HG03442 (cell line): ENCODE data around the gene TRAF4.
A peak's percentile ranks its signal among the peaks of the same experiment; 100 is the strongest.
"Not testable (repeated sequence)": the region's sequence is repeated elsewhere in the genome, so short reads cannot be mapped to it uniquely, and the experiment has no call there.

ENCODE experiments used
- ATAC-seq: cut with Tn5 transposase; IDR thresholded peaks from one replicate; pipeline ENCODE4 v1.9.1; 2021; ENCODE audit warnings: mild to moderate bottlenecking, moderate library complexity; ENCODE audit not compliant: unreplicated experiment

Gene TRAF4

GRCh38 chr17:28728364-28729200 is 15.2 kb upstream of the TRAF4 start, which contains the start of gene NEK8:
NEK8 (plus strand) TSS chr17:28728788; CDS start chr17:28728814, 26 bp downstream.
- ATAC-seq = peak; percentile 35

- ATAC-seq = no peak
Observed at GRCh38 chr17:28729950-28730330, 13.9 kb upstream of the TRAF4 start.

GRCh38 chr17:28733346-28733745 is 10.5 kb upstream of the TRAF4 start:
- no peak for ATAC-seq

DNA sequence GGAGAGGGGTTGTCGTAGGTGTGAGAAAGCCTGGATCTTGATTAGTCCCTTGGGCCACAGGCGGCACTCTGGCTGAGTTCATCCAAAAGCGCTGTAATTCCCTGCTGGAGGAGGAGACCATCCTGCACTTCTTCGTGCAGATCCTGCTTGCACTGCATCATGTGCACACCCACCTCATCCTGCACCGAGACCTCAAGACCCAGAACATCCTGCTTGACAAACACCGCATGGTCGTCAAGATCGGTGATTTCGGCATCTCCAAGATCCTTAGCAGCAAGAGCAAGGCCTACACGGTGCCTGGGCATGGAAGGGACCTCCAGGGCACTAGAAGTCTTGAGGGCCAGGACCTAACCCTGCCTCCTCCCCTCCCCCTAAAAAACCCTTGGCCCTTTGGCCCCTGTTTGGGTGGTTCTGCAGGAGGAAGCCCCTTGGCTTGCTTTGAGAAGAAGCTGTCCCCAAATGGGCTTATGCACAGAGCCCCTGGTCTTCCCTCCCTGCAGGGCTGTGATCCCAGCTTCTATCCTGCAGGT is 9.0 kb upstream of the TRAF4 start:
- ATAC-seq = no peak

- no peak for ATAC-seq
Observed at GRCh38 chr17:28735242-28735722, 8.5 kb upstream of the TRAF4 start.

- not testable (repeated sequence) for ATAC-seq
Observed at GRCh38 chr17:28735913-28736769, 7.7 kb upstream of the TRAF4 start.

DNA sequence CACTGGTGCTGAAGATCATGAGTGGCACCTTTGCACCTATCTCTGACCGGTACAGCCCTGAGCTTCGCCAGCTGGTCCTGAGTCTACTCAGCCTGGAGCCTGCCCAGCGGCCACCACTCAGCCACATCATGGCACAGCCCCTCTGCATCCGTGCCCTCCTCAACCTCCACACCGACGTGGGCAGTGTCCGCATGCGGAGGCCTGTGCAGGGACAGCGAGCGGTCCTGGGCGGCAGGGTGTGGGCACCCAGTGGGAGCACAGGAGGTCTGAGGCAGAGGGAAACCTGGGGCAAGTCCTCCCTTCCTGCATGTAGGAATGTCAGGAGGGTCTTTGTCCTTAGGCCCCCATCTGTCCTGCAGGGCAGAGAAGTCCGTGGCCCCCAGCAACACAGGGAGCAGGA is 6.5 kb upstream of the TRAF4 start:
- no peak for ATAC-seq

DNA sequence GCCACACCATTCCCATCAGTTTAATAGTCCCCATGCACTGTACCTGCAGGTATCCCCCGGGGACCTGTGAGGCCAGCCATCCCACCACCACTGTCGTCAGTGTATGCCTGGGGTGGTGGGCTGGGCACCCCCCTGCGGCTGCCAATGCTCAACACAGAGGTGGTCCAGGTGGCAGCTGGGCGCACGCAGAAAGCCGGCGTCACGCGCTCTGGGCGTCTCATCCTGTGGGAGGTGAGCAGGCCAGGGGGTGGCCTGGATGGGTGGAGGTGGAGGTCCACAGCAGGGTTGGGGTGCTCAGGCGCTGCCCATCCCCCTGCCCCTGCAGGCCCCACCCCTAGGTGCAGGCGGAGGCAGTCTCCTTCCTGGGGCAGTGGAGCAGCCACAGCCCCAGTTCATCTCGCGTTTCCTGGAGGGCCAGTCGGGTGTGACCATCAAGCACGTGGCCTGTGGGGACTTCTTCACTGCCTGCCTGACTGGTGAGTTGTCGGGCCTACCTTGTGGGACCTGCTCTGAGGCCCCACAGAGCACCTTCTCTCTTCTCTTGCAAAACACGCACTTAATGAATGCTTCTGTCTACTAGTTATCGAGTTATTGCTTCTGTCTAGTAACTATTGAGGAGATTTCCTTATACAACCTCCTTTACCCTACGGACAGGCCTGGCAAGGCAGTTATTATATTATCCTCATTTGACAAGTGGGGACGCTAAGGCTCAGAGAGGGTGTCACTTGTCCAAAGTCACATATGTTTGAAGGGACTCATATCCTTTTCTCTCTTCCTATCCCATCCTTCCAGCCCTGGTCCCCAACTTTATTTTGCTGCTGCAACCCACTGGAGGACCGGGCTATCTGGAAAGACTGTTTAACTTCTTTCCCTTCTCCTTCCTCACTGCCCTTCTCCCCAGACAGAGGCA is 5.8 kb upstream of the TRAF4 start:
- peak; percentile 48 for ATAC-seq

DNA sequence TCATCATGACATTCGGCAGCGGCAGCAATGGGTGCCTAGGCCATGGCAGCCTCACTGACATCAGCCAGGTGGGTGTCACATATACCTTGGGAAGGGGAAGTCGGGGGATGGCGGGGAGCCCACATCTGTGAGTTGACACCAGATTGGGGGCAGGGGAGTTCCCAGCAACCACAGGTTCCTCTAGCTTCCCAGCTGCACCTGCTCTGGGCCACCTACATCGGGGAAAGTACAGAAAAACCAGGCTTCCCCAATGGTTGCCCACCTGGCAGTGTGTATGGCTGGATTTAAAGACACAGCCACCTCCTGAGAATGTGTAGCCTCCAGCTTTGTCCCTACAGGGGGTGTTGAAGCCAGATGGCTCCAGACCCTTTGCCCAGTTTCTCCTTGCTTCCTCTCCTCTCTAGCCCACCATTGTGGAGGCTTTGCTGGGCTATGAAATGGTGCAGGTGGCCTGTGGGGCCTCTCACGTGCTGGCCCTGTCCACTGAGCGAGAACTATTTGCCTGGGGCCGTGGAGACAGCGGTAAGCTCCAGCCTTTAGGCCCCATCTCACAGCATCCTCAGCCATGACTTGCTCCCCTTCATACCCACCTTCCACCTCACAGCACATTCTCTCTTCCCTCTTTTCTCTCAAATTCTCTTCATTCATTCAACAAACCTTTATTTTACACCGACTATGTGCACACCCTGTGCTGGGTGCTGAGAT is 5.0 kb upstream of the TRAF4 start:
- ATAC-seq = no peak

GRCh38 chr17:28740406-28741357 is 3.1 kb upstream of the TRAF4 start:
- no peak for ATAC-seq

DNA sequence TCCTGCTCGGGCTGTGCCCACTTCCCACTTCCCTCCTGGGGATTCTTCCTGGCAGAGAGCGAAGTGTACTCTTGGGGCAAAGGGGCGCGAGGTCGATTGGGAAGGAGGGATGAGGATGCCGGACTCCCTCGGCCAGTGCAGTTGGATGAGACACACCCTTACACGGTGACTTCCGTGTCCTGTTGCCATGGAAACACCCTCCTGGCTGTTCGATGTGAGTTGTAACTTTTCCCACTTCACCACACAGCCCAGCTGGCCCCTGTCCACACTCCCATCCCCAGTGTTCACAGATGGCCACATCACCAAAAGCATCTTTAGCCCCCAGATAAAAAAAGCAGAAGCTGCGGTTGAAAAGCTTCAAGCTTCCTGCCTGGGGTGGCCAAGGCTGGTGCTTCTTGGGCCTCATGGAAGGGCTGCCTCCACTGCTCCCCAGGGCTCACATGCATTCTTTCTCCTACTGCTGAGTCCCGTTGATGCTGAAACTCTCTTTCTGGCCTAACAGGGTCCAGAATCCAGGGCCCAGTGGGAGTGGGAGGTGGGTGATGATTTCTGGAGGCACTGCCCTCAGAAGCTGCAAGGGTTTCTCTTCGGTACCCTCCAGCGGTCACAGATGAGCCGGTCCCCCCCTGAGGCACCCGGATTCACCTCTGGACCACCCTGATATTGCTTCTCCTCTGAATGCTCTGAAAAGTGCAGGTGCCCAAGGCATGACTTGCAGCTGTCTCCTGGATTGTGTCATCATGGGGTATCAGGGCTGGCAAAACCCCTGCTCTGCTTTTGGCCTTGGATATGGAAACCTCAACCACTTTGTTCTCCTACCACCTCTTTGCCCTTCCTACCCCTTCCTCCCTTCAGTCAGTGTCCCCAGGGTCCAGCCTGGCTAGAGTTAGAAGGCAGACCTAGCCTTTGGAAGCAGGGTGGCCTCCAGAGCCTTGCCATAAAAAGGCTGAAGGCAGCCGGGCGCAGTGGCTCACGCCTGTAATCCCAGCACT is 2.2 kb upstream of the TRAF4 start:
- no peak for ATAC-seq

DNA sequence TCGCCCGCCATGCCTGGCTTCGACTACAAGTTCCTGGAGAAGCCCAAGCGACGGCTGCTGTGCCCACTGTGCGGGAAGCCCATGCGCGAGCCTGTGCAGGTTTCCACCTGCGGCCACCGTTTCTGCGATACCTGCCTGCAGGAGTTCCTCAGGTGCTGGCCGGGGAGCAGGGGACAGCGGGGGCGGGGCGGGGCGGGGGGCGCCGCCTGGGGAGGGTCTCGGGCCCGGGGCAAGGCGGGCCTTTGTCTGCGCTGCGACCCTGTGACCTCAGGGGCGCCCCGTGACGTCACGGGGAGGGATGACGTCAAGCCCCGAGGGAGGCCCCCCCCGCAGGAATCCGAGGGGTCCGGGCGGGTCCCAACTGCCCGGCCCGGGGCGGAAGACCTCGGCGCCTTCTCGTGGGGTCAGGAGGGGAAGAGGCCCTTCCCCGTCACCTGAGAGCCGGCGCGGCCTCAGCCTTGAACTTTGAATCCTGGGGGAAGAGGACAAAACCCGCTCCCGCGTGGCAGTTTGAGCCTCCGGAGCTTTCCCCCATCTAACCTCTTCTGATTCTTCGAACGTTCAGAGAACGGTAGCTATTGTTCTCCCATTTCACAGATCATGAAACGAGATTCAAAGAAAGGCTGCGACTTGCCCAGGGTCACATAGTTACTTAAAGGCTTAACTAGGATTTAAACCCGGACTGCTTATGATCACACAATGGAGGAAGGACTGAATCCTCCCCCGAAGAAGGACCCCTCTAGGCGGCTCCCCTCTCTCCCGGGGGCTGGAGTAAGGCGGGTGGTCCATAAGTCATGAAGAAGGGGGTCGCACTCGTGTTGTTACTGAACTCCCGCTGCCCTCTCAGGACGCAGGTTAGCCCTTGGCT is 527 bp downstream of the TRAF4 start:
- peak; percentile 23 for ATAC-seq

DNA sequence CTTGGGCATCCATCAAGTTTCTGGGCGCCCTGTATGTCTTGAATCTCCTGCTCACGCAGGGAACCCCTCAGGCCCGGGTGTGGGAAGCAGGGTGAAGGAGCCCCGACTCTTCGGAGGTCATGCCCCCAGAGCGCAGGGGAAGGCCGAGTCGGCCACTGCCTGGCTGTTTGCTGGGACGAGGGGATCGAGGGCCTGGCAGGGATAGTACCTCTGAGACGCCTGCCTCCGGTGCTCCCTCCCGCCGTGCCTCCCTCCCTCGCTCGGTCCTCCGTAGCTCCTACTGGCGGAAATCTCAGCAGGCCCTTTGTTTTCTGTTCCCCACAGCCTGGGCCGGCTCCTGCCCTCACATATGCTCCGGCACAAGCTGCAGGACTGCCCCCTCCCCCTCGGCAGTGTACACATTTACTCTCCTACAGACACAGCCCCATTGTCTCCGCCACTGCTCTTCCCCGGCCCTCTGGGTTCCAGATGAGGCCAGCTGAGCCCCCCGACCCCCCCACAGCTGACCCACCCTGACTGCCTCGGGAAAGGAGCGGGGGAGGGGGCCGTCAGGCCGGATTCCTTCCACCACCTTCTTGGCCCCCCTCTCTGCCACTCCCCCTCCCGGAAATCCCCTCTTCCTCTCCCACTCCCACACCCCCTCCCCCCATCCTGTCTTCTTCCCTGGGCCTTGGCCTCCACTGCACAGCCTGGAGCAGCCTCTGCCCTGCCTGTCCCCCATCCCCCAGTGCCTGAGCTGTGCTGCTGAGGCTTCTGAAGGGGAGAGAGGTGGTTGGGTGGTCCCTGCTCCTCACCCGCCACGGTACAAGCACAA is 1.4 kb downstream of the TRAF4 start:
- no peak for ATAC-seq

GRCh38 chr17:28745786-28746411 is 2.1 kb downstream of the TRAF4 start:
- no peak for ATAC-seq

DNA sequence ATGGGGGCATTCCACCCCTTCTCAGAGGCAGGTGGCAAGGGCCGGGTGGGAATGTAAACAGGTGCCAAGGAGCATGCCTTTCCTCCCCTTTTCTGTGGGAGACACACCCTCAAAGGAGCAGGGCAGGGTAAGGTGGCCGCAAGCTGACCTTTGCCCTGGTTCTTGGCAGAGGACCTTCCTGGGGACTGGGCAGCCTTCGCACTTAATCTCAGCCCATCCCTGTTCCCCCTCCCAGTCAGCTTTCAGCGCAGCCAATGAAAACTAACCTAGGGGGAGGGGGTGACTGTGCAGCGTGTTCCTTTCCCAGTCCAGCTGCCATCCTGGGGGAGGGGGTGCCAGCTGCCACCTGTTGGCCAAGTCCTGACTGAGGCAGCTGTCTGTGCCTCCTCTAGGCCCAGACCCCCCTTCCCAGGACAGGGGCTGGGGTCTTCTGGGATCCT is 2.8 kb downstream of the TRAF4 start:
- no peak for ATAC-seq
